Endothelial cell of umbilical vein (primary cell): ENCODE data around the gene C3. TPM values are rescaled to one million over a fixed set of nuclear protein-coding genes. Genes with fewer than 3 reads are reported as not detected.

Source experiments
- BruUV-seq: library from RNA; stranded (reverse); fragments of 400-500 nt; replicated peaks from 2 replicates; lab custom pipeline; 2021; lab: Mats Ljungman, UMichigan
- CTCF ChIA-PET: fragments of 300-600, 350-600 bp; sonication (Branson Sonifier 250); formaldehyde crosslinking; loops from one replicate; lab custom pipeline; 2021; ENCODE audit warnings: antibody characterized with exemption, inconsistent platforms; lab: Charles Lee
- POLR2A ChIA-PET: fragments of 300-600, 350-600 bp; sonication (Branson Sonifier 250); formaldehyde crosslinking; loops from one replicate; lab custom pipeline; 2021; ENCODE audit warnings: antibody characterized with exemption, inconsistent platforms; lab: Charles Lee
- DNase-seq: peaks from one replicate; pipeline ENCODE4 v3.0.0-alpha.2; 2011; ENCODE audit warnings: low read depth, low spot score
- FAIRE-seq: peaks from 2 replicates; lab custom pipeline; 2011; peaks lifted over from hg19 to GRCh38; lab: Jason Lieb, UNC
- H2AFZ ChIP-seq: 2 replicates; pipeline ENCODE4 v1.6.0; 2012; ENCODE audit warnings: low read depth, low read length, control low read depth, inconsistent platforms
- H3K27ac ChIP-seq: 2 replicates; pipeline ENCODE4 v1.5.1; 2011; ENCODE audit warnings: low read depth, mild to moderate bottlenecking, control low read depth, low read length, moderate library complexity; ENCODE audit not compliant: insufficient read depth
- H3K27me3 ChIP-seq, 2 experiments: 2 replicates each; pipeline versions ENCODE4 v1.6.0 to v1.6.1; 2011; ENCODE audit warnings: low read length in 2 of 2, mixed read lengths in 1 of 2; ENCODE audit not compliant: control insufficient read depth in 2 of 2, insufficient read depth in 2 of 2
- H3K36me3 ChIP-seq, 2 experiments: 2 replicates in 1 of 2; 3 replicates in 1 of 2; pipeline ENCODE4 v1.5.1; 2011; ENCODE audit warnings: low read length in 2 of 2, mild to moderate bottlenecking in 1 of 2, moderate library complexity in 1 of 2; ENCODE audit not compliant: control insufficient read depth in 2 of 2, insufficient read depth in 2 of 2; ENCODE audit errors: extremely low read depth in 1 of 2
- H3K4me1 ChIP-seq: 3 replicates; pipeline ENCODE4 v1.5.1; 2011; ENCODE audit warnings: mild to moderate bottlenecking, low read length; ENCODE audit not compliant: control insufficient read depth, insufficient read depth; ENCODE audit errors: extremely low read depth
- H3K4me2 ChIP-seq: 2 replicates; pipeline ENCODE4 v1.6.1; 2011; ENCODE audit warnings: low read length, control low read depth, mixed read lengths; ENCODE audit not compliant: insufficient read depth
- H3K4me3 ChIP-seq, 3 experiments: fragments of 200-600 bp in 1 of 3; sonication (generic), shearing (Covaris generic) in 1 of 3; replicated peaks in 1 of 3; 2 replicates each; pipeline ENCODE4 v1.5.1; 2011 to 2016; ENCODE audit warnings: control low read depth in 3 of 3, low read length in 3 of 3, mild to moderate bottlenecking in 2 of 3, inconsistent platforms in 1 of 3, low read depth in 1 of 3, moderate library complexity in 1 of 3; ENCODE audit not compliant: insufficient read depth in 1 of 3
- H3K79me2 ChIP-seq: 2 replicates; pipeline ENCODE4 v1.6.0; 2012; ENCODE audit warnings: low read length, inconsistent platforms; ENCODE audit not compliant: control insufficient read depth, insufficient read depth
- H3K9ac ChIP-seq: replicated peaks from 2 replicates; pipeline ENCODE3; 2011; ENCODE audit warnings: low read length, control low read depth; ENCODE audit not compliant: insufficient read depth; ENCODE audit errors: extremely low read depth
- H3K9me1 ChIP-seq: replicated peaks from 3 replicates; pipeline ENCODE4 v1.6.0; 2011; ENCODE audit warnings: mild to moderate bottlenecking, low read length; ENCODE audit not compliant: control insufficient read depth, insufficient read depth; ENCODE audit errors: extremely low read depth
- H3K9me3 ChIP-seq: replicated peaks from 2 replicates; pipeline ENCODE4 v1.5.1; 2012; ENCODE audit warnings: low read length, inconsistent platforms; ENCODE audit not compliant: control insufficient read depth, insufficient read depth
- H4K20me1 ChIP-seq: replicated peaks from 2 replicates; pipeline ENCODE3; 2011; ENCODE audit warnings: mild to moderate bottlenecking, low read length; ENCODE audit not compliant: control insufficient read depth, insufficient read depth; ENCODE audit errors: extremely low read depth
- CTCF ChIP-seq, 2 donors: IDR thresholded peaks; 1 replicate in 1 of 2; 2 replicates in 1 of 2; pipeline ENCODE4 v1.5.1; 2011; ENCODE audit warnings: low read length in 2 of 2, mild to moderate bottlenecking in 2 of 2, moderate library complexity in 2 of 2, control low read depth in 1 of 2, inconsistent platforms in 1 of 2, low read depth in 1 of 2; ENCODE audit not compliant: insufficient read depth in 1 of 2; ENCODE audit errors: extremely low read depth in 1 of 2
- EZH2 ChIP-seq: IDR thresholded peaks from 2 replicates; pipeline ENCODE4 v1.6.1; 2012; ENCODE audit warnings: borderline replicate concordance, low read depth, mild to moderate bottlenecking, moderate library complexity, low read length, inconsistent platforms; ENCODE audit not compliant: severe bottlenecking
- FOS ChIP-seq: IDR thresholded peaks from 2 replicates; pipeline ENCODE4 v1.6.1; 2011; ENCODE audit warnings: mild to moderate bottlenecking, low read length, moderate library complexity, borderline replicate concordance; ENCODE audit not compliant: insufficient read depth
- GATA2 ChIP-seq: IDR thresholded peaks from 2 replicates; pipeline ENCODE4 v1.7.0; 2011; ENCODE audit warnings: low read depth, mild to moderate bottlenecking, moderate library complexity, mixed read lengths, low read length; ENCODE audit not compliant: insufficient read length, insufficient read depth
- JUN ChIP-seq: IDR thresholded peaks from 2 replicates; pipeline ENCODE4 v1.6.1; 2011; ENCODE audit warnings: borderline replicate concordance, low read depth; ENCODE audit not compliant: insufficient read length, insufficient read depth
- MAX ChIP-seq: IDR thresholded peaks from 2 replicates; pipeline ENCODE4 v1.6.1; 2011; ENCODE audit not compliant: insufficient read depth, insufficient read length
- MYC ChIP-seq: IDR thresholded peaks from one replicate; pipeline ENCODE4 v1.6.1; 2011; ENCODE audit warnings: mild to moderate bottlenecking, low read depth, low read length
- POLR2A ChIP-seq: IDR thresholded peaks from 2 replicates; pipeline ENCODE4 v1.6.1; 2012; ENCODE audit warnings: low read depth, mild to moderate bottlenecking, control low read depth, low read length
- POLR2AphosphoS5 ChIP-seq: IDR thresholded peaks from 2 replicates; pipeline ENCODE4 v1.6.1; 2012; ENCODE audit warnings: low read depth, mild to moderate bottlenecking, control low read depth, low read length, moderate library complexity; ENCODE audit not compliant: insufficient read depth
- dilution Hi-C: fragments of 300-500 bp; cut with MboI; formaldehyde crosslinking; loops from one replicate; pipeline ENCODE4 v1.15.0; 2019; ENCODE audit warnings: low sequenced_read_pairs; ENCODE audit not compliant: extremely low pct_ligation_motif_present
- intact Hi-C: fragments of 100-400 bp; cut with micrococcal nuclease; formaldehyde crosslinking; loops from one replicate; pipeline ENCODE4 v1.10.0; 2022
- polyA plus RNA-seq, 4 experiments: library from polyadenylated mRNA; depleted of rRNA in 3 of 4; stranded (reverse) in 3 of 4; unstranded in 1 of 4; fragments of >200 nt; gene quantifications; 2 replicates each; pipeline versions ENCODE4 v1.2.1 to v1.2.3, GENCODE V29; 2011 to 2012; ENCODE audit warnings: missing spikeins in 1 of 4
- total RNA-seq: library from RNA; stranded (reverse); gene quantifications from 2 replicates; pipeline ENCODE4 v1.2.3, GENCODE V29; 2021

The C3 gene
- total and polyA plus RNA-seq, 2 donors (not counting 3 experiments of a cell fraction or from before 2014, with no cell fraction given) = 0.23 TPM; not detected in 1

GRCh38 chr19:6694147-6694815 is 26.2 kb downstream of the C3 start:
- no peak overlapping the region for H3K27ac ChIP-seq
- H3K36me3 ChIP-seq = no peaks in the 10 kb centered on the region
- no peak overlapping the region for H3K4me2 ChIP-seq
- no peaks in the 10 kb centered on the region for H3K9me3 ChIP-seq
- no peak overlapping the region for H3K4me3 ChIP-seq
- POLR2A ChIA-PET = no interaction called here
- H3K9ac ChIP-seq = no peak overlapping the region
- H3K4me1 ChIP-seq = no peaks in the 10 kb centered on the region
- H3K27me3 ChIP-seq = no peaks in the 10 kb centered on the region
- no peak overlapping the region for H2AFZ ChIP-seq
- H4K20me1 ChIP-seq = no peaks in the 10 kb centered on the region
- CTCF ChIA-PET = no interaction called here
- no peak for FAIRE-seq
- no TSS peak for BruUV-seq
- no peaks in the 10 kb centered on the region for H3K9me1 ChIP-seq
- H3K79me2 ChIP-seq = no peaks in the 10 kb centered on the region
- intact Hi-C loops = no loop called here
- dilution Hi-C loops = no loop called here
- TF ChIP-seq GATA2 = no peak
- TF ChIP-seq POLR2A = no peak
- TF ChIP-seq FOS = no peak
- TF ChIP-seq MAX = no peak
- TF ChIP-seq JUN = no peak
- no peak for TF ChIP-seq CTCF (IDR thresholded peaks at IDR 0.05; ENCODE audit: extremely low read depth in 1 of 2, insufficient read depth in 1 of 2, low read depth in 1 of 2, low read length in 2 of 2)
- no peak for TF ChIP-seq EZH2
- no peak for TF ChIP-seq MYC
- TF ChIP-seq POLR2AphosphoS5 = no peak
- no peak for DNase-seq
